ENCODE data around the gene SPATA6L.
A peak's percentile ranks its signal among the peaks of the same experiment; 100 is the strongest.

Gene SPATA6L

DNA sequence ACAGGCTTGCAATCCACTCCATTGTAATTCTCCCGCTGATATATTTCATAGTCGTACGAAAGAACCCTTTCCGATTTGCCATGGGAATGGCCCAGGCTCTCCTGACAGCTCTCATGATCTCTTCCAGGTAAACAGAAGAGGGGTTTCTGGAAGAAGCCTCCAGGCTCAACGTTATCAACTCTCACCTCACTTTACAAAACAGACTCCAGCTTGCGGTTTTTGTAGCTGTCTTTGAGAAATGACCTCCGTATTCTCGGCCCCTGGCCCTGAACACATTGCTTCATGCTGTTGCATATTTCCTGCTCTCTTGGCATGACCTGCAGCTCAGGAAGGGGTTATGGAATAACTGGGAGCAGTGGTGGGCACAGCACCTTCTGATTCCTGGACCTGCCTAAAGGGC, 90.3 kb downstream of the SPATA6L start:
- Histone ChIP-seq H3K4me2 (no peak overlapping the region), H3K4me1 (no peaks in the 10 kb centered on the region), H3K36me3 (peaks cover 0 to 18% (median 0%) of the 10 kb centered on the region in 11 experiments; a peak in 3 of 22 replicates), H4K20me1 (no peaks in the 10 kb centered on the region), H3K27ac (no peak overlapping the region), H3K9ac (no peak overlapping the region), H3K27me3 (peaks cover 0 to 18% (median 0%) of the 10 kb centered on the region in 11 experiments; a peak in 7 of 22 replicates), H3K9me3 (replicated peaks in 1 of 11) (no peaks in the 10 kb centered on the region), H3K4me3 (no peak overlapping the region)
- no peak for TF ChIP-seq Cebpa-rat (IDR thresholded peaks at IDR 0.05)

GRCh38 chr9:4574657-4575243, 91.5 kb downstream of the SPATA6L start:
- no peak overlapping the region for H3K4me3 ChIP-seq
- peaks cover 0 to 2% (median 0%) of the 10 kb centered on the region in 11 experiments; a peak in 1 of 22 replicates for H4K20me1 ChIP-seq
- H3K4me2 ChIP-seq, result no peak overlapping the region
- H3K27me3 ChIP-seq, result peaks cover 0 to 23% (median 5%) of the 10 kb centered on the region in 11 experiments; a peak in 16 of 22 replicates
- no peak for TF ChIP-seq Cebpa-rat (IDR thresholded peaks at IDR 0.05)
- H3K4me1 ChIP-seq, result no peaks in the 10 kb centered on the region
- H3K9me3 ChIP-seq (replicated peaks in 1 of 11), result no peaks in the 10 kb centered on the region
- H3K9ac ChIP-seq, result no peak overlapping the region
- H3K36me3 ChIP-seq, result peaks cover 0 to 17% (median 0%) of the 10 kb centered on the region in 11 experiments; a peak in 3 of 22 replicates
- H3K27ac ChIP-seq, result no peak overlapping the region

- no peaks in the 10 kb centered on the region for H3K9me3 ChIP-seq (replicated peaks in 1 of 11)
- TF ChIP-seq Cebpa-rat (IDR thresholded peaks at IDR 0.05), result no peak
- H3K4me1 ChIP-seq, result no peaks in the 10 kb centered on the region
- no peak overlapping the region for H3K27ac ChIP-seq
- H3K9ac ChIP-seq, result no peak overlapping the region
- no peak overlapping the region for H3K4me3 ChIP-seq
- H3K4me2 ChIP-seq, result no peak overlapping the region
- peaks cover 0 to 17% (median 0%) of the 10 kb centered on the region in 11 experiments; a peak in 3 of 22 replicates for H3K36me3 ChIP-seq
- peaks cover 0 to 5% (median 0%) of the 10 kb centered on the region in 11 experiments; a peak in 1 of 22 replicates for H4K20me1 ChIP-seq
- peaks cover 0 to 32% (median 14%) of the 10 kb centered on the region in 11 experiments; a peak in 17 of 22 replicates for H3K27me3 ChIP-seq
Observed at GRCh38 chr9:4573634-4574389, 92.5 kb downstream of the SPATA6L start.

DNA sequence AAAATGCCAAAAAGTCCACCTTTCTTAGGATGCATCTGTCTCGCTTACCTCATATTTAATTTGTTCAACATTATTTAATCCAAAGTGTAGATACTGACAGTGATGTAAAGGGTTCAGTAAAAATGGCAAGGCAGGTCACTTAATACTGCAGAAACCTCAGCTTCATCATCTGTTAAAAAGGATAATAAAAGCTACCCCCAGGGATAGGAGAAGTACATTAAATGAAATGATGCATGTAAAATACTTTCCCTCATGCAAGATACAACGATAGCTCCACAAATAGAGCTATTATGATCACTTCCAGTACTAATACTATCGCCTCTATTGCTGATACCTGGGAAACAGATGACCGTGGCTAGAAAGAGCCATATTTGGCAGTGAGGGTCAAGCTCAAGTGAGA, 93.1 kb downstream of the SPATA6L start:
- no peak overlapping the region for H3K4me2 ChIP-seq
- H3K27ac ChIP-seq, result no peak overlapping the region
- peaks cover 0 to 38% (median 20%) of the 10 kb centered on the region in 11 experiments; a peak in 17 of 22 replicates for H3K27me3 ChIP-seq
- no peaks in the 10 kb centered on the region for H3K9me3 ChIP-seq (replicated peaks in 1 of 11)
- no peaks in the 10 kb centered on the region for H3K4me1 ChIP-seq
- peaks cover 0 to 5% (median 0%) of the 10 kb centered on the region in 11 experiments; a peak in 1 of 22 replicates for H4K20me1 ChIP-seq
- no peak for TF ChIP-seq Cebpa-rat (IDR thresholded peaks at IDR 0.05)
- H3K4me3 ChIP-seq, result no peak overlapping the region
- no peak overlapping the region for H3K9ac ChIP-seq
- peaks cover 0 to 17% (median 0%) of the 10 kb centered on the region in 11 experiments; a peak in 3 of 22 replicates for H3K36me3 ChIP-seq

GRCh38 chr9:4572184-4572826, 94.0 kb downstream of the SPATA6L start:
- H3K4me1 ChIP-seq, result peaks cover 0 to 8% (median 7%) of the 10 kb centered on the region in 10 experiments; a peak in 14 of 20 replicates
- H3K9me3 ChIP-seq (replicated peaks in 1 of 11), result no peaks in the 10 kb centered on the region
- no peak for TF ChIP-seq Cebpa-rat (IDR thresholded peaks at IDR 0.05)
- no peak overlapping the region for H3K9ac ChIP-seq
- peaks cover 0 to 17% (median 0%) of the 10 kb centered on the region in 11 experiments; a peak in 3 of 22 replicates for H3K36me3 ChIP-seq
- no peak overlapping the region for H3K4me2 ChIP-seq
- peaks cover 0 to 47% (median 28%) of the 10 kb centered on the region in 11 experiments; a peak in 18 of 22 replicates for H3K27me3 ChIP-seq
- H3K27ac ChIP-seq, result no peak overlapping the region
- peaks cover 0 to 5% (median 0%) of the 10 kb centered on the region in 11 experiments; a peak in 1 of 22 replicates for H4K20me1 ChIP-seq
- H3K4me3 ChIP-seq, result no peak overlapping the region

DNA sequence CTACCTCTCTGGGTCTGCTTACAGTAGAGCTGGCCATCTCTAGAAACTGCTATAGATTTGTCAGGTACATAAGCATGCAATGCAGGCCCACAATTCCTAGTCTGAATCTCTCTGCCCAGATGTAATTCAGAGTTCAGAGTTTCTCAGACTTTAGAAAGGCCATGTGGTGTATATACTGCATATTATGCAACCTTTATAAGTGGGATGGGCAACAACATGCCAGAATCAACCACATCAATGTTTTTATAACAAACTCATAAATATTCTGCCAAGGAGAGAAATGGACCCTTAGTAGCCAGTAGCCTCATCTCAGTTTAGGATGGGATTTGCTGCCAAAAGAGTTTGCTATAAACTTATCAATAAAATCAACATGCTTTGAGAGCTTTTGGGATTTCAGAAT, 97.2 kb downstream of the SPATA6L start:
- TF ChIP-seq Cebpa-rat (IDR thresholded peaks at IDR 0.05), result no peak
- H3K4me3 ChIP-seq, result no peak overlapping the region
- no peak overlapping the region for H3K9ac ChIP-seq
- H3K27me3 ChIP-seq, result peaks cover 20 to 75% (median 60%) of the 10 kb centered on the region in 11 experiments
- H3K27ac ChIP-seq, result no peak overlapping the region
- peaks cover 0 to 7% (median 0%) of the 10 kb centered on the region in 11 experiments; a peak in 3 of 22 replicates for H4K20me1 ChIP-seq
- H3K9me3 ChIP-seq (replicated peaks in 1 of 11), result peaks cover 11 to 22% (median 21%) of the 10 kb centered on the region in 11 experiments
- no peak overlapping the region for H3K4me2 ChIP-seq
- peaks cover 0 to 20% (median 0%) of the 10 kb centered on the region in 11 experiments; a peak in 3 of 22 replicates for H3K36me3 ChIP-seq
- H3K4me1 ChIP-seq, result peaks cover 0 to 14% (median 9%) of the 10 kb centered on the region in 10 experiments; a peak in 14 of 20 replicates

- Histone ChIP-seq H3K4me2 (peak overlapping the region in 9 of 11 experiments; percentile 11 to 53 (median 21); a peak in 16 of 22 replicates), H3K9me3 (replicated peaks in 1 of 11) (peaks cover 11 to 32% (median 21%) of the 10 kb centered on the region in 11 experiments), H3K4me3 (no peak overlapping the region)
Observed at GRCh38 chr9:4567601-4568000, 98.7 kb downstream of the SPATA6L start.

DNA sequence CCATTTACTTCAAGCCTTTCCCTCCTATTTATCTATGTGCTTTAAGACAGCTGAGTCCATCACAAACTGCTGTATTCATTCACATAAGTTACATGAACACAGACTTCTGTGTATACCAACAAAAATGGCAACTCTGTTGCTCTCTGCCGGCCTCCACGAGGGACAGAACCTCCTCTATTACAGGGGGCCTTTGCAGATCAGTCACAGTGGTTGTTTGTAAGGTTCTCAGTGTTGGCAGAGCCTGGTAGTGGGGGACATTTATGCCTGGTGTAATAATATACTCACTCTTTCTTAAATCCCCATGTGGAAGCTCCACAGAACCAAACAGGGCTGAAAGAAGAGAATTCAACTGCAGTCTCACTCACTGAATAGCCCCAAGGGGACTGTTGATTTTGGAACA, 99.5 kb downstream of the SPATA6L start:
- peaks cover 0 to 26% (median 19%) of the 10 kb centered on the region in 10 experiments; a peak in 15 of 20 replicates for H3K4me1 ChIP-seq
- peaks cover 0 to 23% (median 0%) of the 10 kb centered on the region in 11 experiments; a peak in 2 of 22 replicates for H3K36me3 ChIP-seq
- H3K9ac ChIP-seq, result no peak overlapping the region
- H4K20me1 ChIP-seq, result peaks cover 0 to 18% (median 0%) of the 10 kb centered on the region in 11 experiments; a peak in 7 of 22 replicates
- no peak overlapping the region for H3K4me3 ChIP-seq
- peaks cover 11 to 32% (median 21%) of the 10 kb centered on the region in 11 experiments for H3K9me3 ChIP-seq (replicated peaks in 1 of 11)
- no peak overlapping the region for H3K4me2 ChIP-seq
- H3K27me3 ChIP-seq, result peaks cover 33 to 81% (median 78%) of the 10 kb centered on the region in 11 experiments
- no peak overlapping the region for H3K27ac ChIP-seq
- TF ChIP-seq Cebpa-rat (IDR thresholded peaks at IDR 0.05), result no peak

More at GRCh38 chr9:4567601-4568000, 98.7 kb downstream of the SPATA6L start:
- H3K4me1 ChIP-seq, result peaks cover 0 to 26% (median 19%) of the 10 kb centered on the region in 10 experiments; a peak in 15 of 20 replicates
- peaks cover 0 to 28% (median 0%) of the 10 kb centered on the region in 11 experiments; a peak in 3 of 22 replicates for H3K36me3 ChIP-seq
- H3K27ac ChIP-seq, result no peak overlapping the region
- peaks cover 32 to 81% (median 71%) of the 10 kb centered on the region in 11 experiments for H3K27me3 ChIP-seq
- H4K20me1 ChIP-seq, result peaks cover 0 to 18% (median 0%) of the 10 kb centered on the region in 11 experiments; a peak in 7 of 22 replicates
- H3K9ac ChIP-seq, result no peak overlapping the region
- no peak for TF ChIP-seq Cebpa-rat (IDR thresholded peaks at IDR 0.05)

All from BLaER1 treated with 17β-estradiol and CSF1 and Interleukin-3, amounts not matched to agents 10 nM and 100 nM (cell line).